Fibroblast of the aortic adventitia (primary cell): ENCODE data around the gene NAGS. TPM values are rescaled to one million over a fixed set of nuclear protein-coding genes. Genes with fewer than 3 reads are reported as not detected.

Source experiments
- DNase-seq: peaks from one replicate; pipeline ENCODE4 v3.0.0-alpha.2; 2010; ENCODE audit warnings: low read depth
- H3K4me3 ChIP-seq: 2 replicates; pipeline ENCODE4 v1.5.1; 2011; ENCODE audit warnings: low read depth, mild to moderate bottlenecking, control low read depth, low read length, moderate library complexity
- total RNA-seq: library from RNA; depleted of rRNA; stranded (reverse); fragments of >200 nt; gene quantifications from 2 replicates; pipeline ENCODE4 v1.2.3, GENCODE V29; 2012; ENCODE audit warnings: low replicate concordance
- TF ChIP-seq, protein P1 (sequence below): IDR thresholded peaks from 2 replicates; pipeline ENCODE4 v1.5.1; 2011; ENCODE audit warnings: mild to moderate bottlenecking, low read length, control low read depth, inconsistent platforms; ENCODE audit not compliant: insufficient read depth

Gene NAGS
- total RNA-seq, 1 donor, result 2.5 TPM

GRCh38 chr17:44004761-44005526, 522 bp downstream of the NAGS start:
- no peak for DNase-seq
- TF ChIP-seq, protein P1, sequence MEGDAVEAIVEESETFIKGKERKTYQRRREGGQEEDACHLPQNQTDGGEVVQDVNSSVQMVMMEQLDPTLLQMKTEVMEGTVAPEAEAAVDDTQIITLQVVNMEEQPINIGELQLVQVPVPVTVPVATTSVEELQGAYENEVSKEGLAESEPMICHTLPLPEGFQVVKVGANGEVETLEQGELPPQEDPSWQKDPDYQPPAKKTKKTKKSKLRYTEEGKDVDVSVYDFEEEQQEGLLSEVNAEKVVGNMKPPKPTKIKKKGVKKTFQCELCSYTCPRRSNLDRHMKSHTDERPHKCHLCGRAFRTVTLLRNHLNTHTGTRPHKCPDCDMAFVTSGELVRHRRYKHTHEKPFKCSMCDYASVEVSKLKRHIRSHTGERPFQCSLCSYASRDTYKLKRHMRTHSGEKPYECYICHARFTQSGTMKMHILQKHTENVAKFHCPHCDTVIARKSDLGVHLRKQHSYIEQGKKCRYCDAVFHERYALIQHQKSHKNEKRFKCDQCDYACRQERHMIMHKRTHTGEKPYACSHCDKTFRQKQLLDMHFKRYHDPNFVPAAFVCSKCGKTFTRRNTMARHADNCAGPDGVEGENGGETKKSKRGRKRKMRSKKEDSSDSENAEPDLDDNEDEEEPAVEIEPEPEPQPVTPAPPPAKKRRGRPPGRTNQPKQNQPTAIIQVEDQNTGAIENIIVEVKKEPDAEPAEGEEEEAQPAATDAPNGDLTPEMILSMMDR, result no peak
- H3K4me3 ChIP-seq, result peak overlapping the region; percentile 48

GRCh38 chr17:44005527-44006271, 1.3 kb downstream of the NAGS start:
- H3K4me3 ChIP-seq, result peak overlapping the region; percentile 48
- TF ChIP-seq, protein P1, result no peak
- DNase-seq, result no peak

GRCh38 chr17:44006272-44006597, 1.8 kb downstream of the NAGS start:
- peak overlapping the region; percentile 53 for H3K4me3 ChIP-seq
- TF ChIP-seq, protein P1, result no peak
- DNase-seq, result no peak

- peak; percentile 93 for DNase-seq
- TF ChIP-seq, protein P1, result peak; percentile 72
- H3K4me3 ChIP-seq, result peak overlapping the region; percentile 69
These were observed 2.4 kb downstream of the NAGS start for GRCh38 chr17:44006598-44007345.

- H3K4me3 ChIP-seq, result peak overlapping the region; percentile 69
- TF ChIP-seq, protein P1, result no peak
- no peak for DNase-seq
These were observed 3.2 kb downstream of the NAGS start for GRCh38 chr17:44007346-44008204.
